LHCN-M2 (cell line): ENCODE results near the gene KCNC3. TPM values are rescaled to one million over a fixed set of nuclear protein-coding genes. Genes with fewer than 3 reads are reported as not detected.

Source experiments
- DNase-seq: peaks from one replicate; pipeline ENCODE4 v3.0.0-alpha.2; 2012; ENCODE audit warnings: low read depth
- total RNA-seq: library from RNA; depleted of rRNA; stranded (reverse); fragments of >200 nt; gene quantifications from 2 replicates; pipeline ENCODE4 v1.2.3, GENCODE V29; 2014; rRNA removed

KCNC3 gene
- total RNA-seq, 1 experiment from 2014 or later: not detected

GRCh38 chr19:50276370-50277063, 52.7 kb downstream of the KCNC3 start:
- DNase-seq: no peak

GRCh38 chr19:50275577-50276368, 53.4 kb downstream of the KCNC3 start:
- DNase-seq: no peak

- DNase-seq: no peak
Observed at GRCh38 chr19:50273821-50274220, 55.4 kb downstream of the KCNC3 start.

GRCh38 chr19:50272263-50272897, 56.8 kb downstream of the KCNC3 start:
- no peak for DNase-seq

GRCh38 chr19:50269653-50270052, 59.5 kb downstream of the KCNC3 start:
- no peak for DNase-seq

- DNase-seq: no peak
Observed at GRCh38 chr19:50268501-50268900, 60.7 kb downstream of the KCNC3 start.

- no peak for DNase-seq
Observed at GRCh38 chr19:50268041-50268440, 61.1 kb downstream of the KCNC3 start.

- no peak for DNase-seq
Observed at GRCh38 chr19:50266896-50267295, 62.3 kb downstream of the KCNC3 start.

GRCh38 chr19:50266041-50266440, 63.1 kb downstream of the KCNC3 start:
- DNase-seq: no peak

GRCh38 chr19:50264483-50265186, 64.5 kb downstream of the KCNC3 start:
- no peak for DNase-seq

- DNase-seq: no peak
Observed at GRCh38 chr19:50263176-50263575, 66.0 kb downstream of the KCNC3 start.

Other genes with a start within 250 kb of the KCNC3 start
- gene IZUMO2, start 166.1 kb downstream of the KCNC3 start, total RNA-seq: not detected in 2 replicates
- gene MYH14, start 125.8 kb downstream of the KCNC3 start, total RNA-seq: not detected in 2 replicates
- 0.40 TPM in 1 of 2 replicates, not detected in the other for gene NAPSA, start 36.3 kb upstream of the KCNC3 start, total RNA-seq
- gene NR1H2, start 47.1 kb upstream of the KCNC3 start, total RNA-seq: 89.3 and 99.2 TPM in 2 replicates
- 56.0 and 69.5 TPM in 2 replicates for gene POLD1, start 55.0 kb upstream of the KCNC3 start, total RNA-seq
- not detected in 2 replicates for gene SPIB, start 89.6 kb upstream of the KCNC3 start, total RNA-seq
- gene MYBPC2, start 103.5 kb upstream of the KCNC3 start, total RNA-seq: 0.11 TPM in 1 of 2 replicates, not detected in the other
- 116 and 122 TPM in 2 replicates for gene EMC10, start 147.1 kb upstream of the KCNC3 start, total RNA-seq
- gene GARIN5A, start 147.5 kb upstream of the KCNC3 start, total RNA-seq: 0.23 and 2.4 TPM in 2 replicates
- gene JOSD2, start 181.8 kb upstream of the KCNC3 start, total RNA-seq: 41.7 and 47.3 TPM in 2 replicates
- not detected in 2 replicates for gene ASPDH, start 184.5 kb upstream of the KCNC3 start, total RNA-seq
- gene LRRC4B, start 239.1 kb upstream of the KCNC3 start, total RNA-seq: not detected in 2 replicates